Muscle layer of colon (tissue), 2 donors: ENCODE data around the gene ITFG1.

Experiments
- H3K27ac ChIP-seq: one replicate; pipeline ENCODE4 v1.7.0; 2013; ENCODE audit warnings: low read depth, mild to moderate bottlenecking, low read length, moderate library complexity
- H3K27me3 ChIP-seq, 2 donors: one replicate each; pipeline ENCODE4 v1.7.0; 2013; ENCODE audit warnings: low read length in 2 of 2, mild to moderate bottlenecking in 2 of 2; ENCODE audit not compliant: insufficient read depth in 2 of 2, control insufficient read depth in 1 of 2
- H3K36me3 ChIP-seq: one replicate; pipeline ENCODE4 v1.7.0; 2013; ENCODE audit warnings: mild to moderate bottlenecking, low read length; ENCODE audit not compliant: insufficient read depth
- H3K4me1 ChIP-seq: one replicate; pipeline ENCODE4 v1.7.0; 2013; ENCODE audit warnings: mild to moderate bottlenecking, low read length; ENCODE audit not compliant: insufficient read depth
- H3K4me3 ChIP-seq, 2 donors: one replicate each; pipeline ENCODE4 v1.7.0; 2013; ENCODE audit warnings: low read length in 2 of 2, low read depth in 1 of 2, mild to moderate bottlenecking in 1 of 2, moderate library complexity in 1 of 2
- H3K9ac ChIP-seq: one replicate; pipeline ENCODE4 v1.7.0; 2013; ENCODE audit warnings: low read length
- H3K9me3 ChIP-seq: one replicate; pipeline ENCODE4 v1.7.0; 2013; ENCODE audit warnings: mild to moderate bottlenecking, low read length
- donor health status: abdominal sarcoma.
- donor health status: Adenocarcinoma of cecum.

Gene ITFG1

DNA sequence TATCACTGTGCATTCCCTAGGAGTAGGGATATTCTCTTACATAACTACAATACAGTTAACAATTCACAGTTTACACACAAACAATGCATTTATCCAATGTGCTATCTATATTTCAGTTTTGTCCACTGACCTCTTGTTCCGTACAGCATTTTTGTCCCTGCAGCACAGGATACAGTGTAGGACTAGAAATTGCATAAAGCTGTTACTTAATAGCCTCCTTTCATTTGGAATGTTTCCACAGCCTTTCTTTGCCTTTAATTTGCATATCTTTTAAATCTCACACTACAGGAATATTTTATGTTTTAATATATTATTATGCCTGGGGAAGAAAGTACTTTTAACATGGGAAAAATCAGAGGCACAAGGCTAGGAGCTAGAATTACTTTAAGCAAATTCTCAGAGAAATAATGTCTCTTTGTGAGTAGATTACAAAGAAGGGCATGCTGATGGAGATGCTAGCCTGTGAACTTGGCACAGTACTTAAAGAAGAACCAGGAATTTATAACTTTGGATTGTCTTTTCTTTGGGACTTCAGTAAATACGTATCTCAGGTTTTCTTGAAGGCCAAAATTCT lies 144.3 kb downstream of the ITFG1 start:
- H3K9me3 ChIP-seq, result no peaks in the 10 kb centered on the region
- no peaks in the 10 kb centered on the region for H3K4me1 ChIP-seq
- no peak overlapping the region for H3K9ac ChIP-seq
- no peak overlapping the region for H3K4me3 ChIP-seq
- no peaks in the 10 kb centered on the region for H3K27me3 ChIP-seq
- H3K27ac ChIP-seq, result no peak overlapping the region
- H3K36me3 ChIP-seq, result no peaks in the 10 kb centered on the region

DNA sequence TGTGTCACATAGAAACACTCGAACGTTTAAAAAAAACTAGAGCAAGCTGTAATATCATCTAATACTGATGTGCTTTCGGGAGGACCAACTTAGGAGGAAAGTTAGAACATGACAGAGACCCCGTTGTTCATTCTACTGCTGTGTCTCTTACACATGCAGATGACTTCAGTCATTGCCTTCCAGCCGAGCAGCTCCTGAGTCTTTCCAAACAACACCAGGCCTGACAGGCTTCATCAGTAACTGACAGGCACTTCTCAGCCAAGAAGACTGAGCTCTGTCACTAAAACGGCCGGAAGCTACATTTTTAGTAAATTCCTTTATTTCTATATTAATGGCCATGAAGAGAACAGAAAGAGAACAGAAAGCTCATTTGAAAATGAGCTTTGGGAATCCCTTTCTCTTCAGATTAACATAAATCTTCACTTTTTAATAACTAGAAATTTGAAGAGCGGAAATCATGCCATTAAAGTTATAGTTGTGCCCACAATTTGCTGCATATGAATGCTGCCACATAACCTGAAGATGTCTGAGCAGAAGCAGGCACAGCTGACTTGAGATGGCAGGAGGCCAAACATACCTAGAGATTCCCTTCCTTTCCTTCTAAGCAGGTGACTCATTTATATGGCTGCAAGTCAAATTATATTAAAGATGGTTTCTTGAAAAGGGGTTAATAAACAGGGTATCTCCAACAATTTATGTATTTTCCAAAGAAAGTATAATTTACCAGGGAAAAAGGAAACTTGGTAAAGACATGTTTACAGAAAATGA lies 148.9 kb downstream of the ITFG1 start:
- Histone ChIP-seq H3K4me3 (no peak overlapping the region), H3K27me3 (no peaks in the 10 kb centered on the region), H3K27ac (no peak overlapping the region), H3K4me1 (no peaks in the 10 kb centered on the region), H3K9ac (no peak overlapping the region), H3K9me3 (no peaks in the 10 kb centered on the region), H3K36me3 (no peaks in the 10 kb centered on the region)

DNA sequence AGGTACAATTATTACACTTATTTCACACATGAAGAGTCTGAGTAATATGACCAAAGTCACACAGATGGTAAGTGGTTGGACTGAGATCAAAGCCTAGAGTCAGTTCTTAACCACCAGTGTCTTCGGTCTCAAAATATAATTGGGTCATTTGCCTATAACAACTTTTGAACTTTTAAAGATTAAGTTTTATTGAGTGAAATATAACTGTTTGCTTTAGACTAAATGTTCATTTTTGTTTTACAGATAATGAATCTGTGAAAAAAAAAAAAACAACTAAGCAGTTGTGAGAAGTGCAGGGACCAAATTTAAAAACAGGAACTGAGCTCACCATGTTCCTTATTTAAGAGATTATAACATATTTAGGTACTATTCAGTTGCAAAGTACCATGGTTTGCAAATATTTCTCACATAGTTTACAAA lies 150.1 kb downstream of the ITFG1 start:
- Histone ChIP-seq H3K27ac (no peak overlapping the region), H3K9me3 (no peaks in the 10 kb centered on the region), H3K36me3 (no peaks in the 10 kb centered on the region), H3K4me1 (no peaks in the 10 kb centered on the region), H3K9ac (no peak overlapping the region), H3K27me3 (no peaks in the 10 kb centered on the region), H3K4me3 (no peak overlapping the region)

DNA sequence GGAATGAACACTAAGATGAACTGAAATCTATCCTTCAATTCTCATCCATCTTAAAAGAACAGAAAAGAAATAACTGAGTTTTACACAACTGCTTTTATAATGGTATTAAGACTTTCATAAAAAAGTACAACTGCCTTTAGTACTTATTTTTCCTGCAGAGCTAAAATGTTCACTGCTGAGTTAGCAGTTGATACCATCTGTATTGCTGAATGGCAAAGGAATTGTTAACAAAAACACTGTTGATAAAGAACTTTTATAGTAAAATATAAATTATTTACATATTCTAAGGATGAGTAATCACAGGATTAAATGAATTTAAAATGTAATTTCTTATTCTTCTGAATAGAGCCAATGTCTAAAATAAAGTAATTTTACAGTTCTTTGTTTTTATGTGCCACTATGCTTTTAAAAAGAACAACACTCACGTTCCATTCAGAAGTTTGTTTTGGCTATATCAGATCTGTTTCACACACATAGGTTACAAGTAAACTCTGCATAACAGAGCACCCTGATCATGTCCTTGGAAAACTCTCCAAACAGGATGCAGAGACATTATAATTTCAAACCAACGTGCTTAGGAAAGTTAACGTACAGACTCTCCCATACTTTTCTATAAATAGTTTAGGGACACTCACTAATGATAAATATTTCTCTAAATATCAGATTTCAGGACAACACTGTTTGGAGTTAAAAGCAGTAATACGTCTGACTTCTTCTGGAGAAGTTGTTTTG lies 151.1 kb downstream of the ITFG1 start:
- Histone ChIP-seq H3K27me3 (no peaks in the 10 kb centered on the region), H3K4me1 (no peaks in the 10 kb centered on the region), H3K27ac (no peak overlapping the region), H3K9ac (no peak overlapping the region), H3K9me3 (no peaks in the 10 kb centered on the region), H3K36me3 (no peaks in the 10 kb centered on the region), H3K4me3 (no peak overlapping the region)

DNA sequence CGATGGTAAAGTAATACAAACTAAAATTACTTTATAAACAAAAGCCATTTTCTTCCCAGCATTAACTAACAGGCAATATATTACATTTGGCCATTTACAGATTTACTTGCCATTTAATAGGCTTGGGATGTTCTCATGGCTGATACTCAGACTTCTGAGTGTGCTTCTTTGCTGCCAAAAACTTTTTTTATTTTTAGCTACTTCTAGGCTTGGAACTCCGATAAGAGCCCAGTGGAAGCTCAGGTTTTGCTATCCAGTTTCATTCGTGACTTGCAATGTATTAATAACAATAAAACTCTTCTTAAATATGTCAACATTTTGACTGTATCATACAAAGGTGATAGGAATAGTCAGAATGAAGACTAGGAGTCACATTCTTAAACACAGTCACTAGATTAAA lies 152.3 kb downstream of the ITFG1 start:
- H3K4me1 ChIP-seq, result no peaks in the 10 kb centered on the region
- H3K9ac ChIP-seq, result no peak overlapping the region
- no peaks in the 10 kb centered on the region for H3K27me3 ChIP-seq
- H3K27ac ChIP-seq, result no peak overlapping the region
- H3K36me3 ChIP-seq, result no peaks in the 10 kb centered on the region
- H3K9me3 ChIP-seq, result no peaks in the 10 kb centered on the region
- no peak overlapping the region for H3K4me3 ChIP-seq

GRCh38 chr16:47304563-47304962 lies 156.3 kb downstream of the ITFG1 start:
- no peaks in the 10 kb centered on the region for H3K9me3 ChIP-seq
- H3K4me3 ChIP-seq, result no peak overlapping the region
- no peak overlapping the region for H3K27ac ChIP-seq
- no peaks in the 10 kb centered on the region for H3K4me1 ChIP-seq
- no peaks in the 10 kb centered on the region for H3K27me3 ChIP-seq
- H3K36me3 ChIP-seq, result no peaks in the 10 kb centered on the region
- no peak overlapping the region for H3K9ac ChIP-seq

DNA sequence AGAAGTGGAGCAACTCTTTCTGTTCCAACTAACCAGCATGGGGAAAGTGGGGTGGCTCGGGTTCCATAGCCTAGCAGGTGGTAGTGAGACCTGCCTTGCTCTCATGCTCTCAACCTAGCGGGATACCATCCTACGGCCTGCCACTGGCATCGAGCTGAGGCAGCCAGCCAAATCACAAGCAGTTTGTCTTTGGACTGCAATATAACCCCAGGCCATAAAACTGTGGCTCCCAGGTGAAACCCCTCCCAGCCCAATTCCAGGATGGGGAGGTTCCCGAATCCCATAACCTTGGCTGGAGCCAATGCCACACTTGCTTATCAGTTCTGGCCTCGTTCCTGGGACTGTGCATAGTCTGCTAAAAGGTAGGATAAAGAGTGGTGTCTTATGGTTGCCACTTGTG lies 161.3 kb downstream of the ITFG1 start:
- Histone ChIP-seq H3K27ac (no peak overlapping the region), H3K4me3 (no peak overlapping the region), H3K9me3 (no peaks in the 10 kb centered on the region), H3K4me1 (no peaks in the 10 kb centered on the region), H3K36me3 (no peaks in the 10 kb centered on the region), H3K27me3 (no peaks in the 10 kb centered on the region), H3K9ac (no peak overlapping the region)

DNA sequence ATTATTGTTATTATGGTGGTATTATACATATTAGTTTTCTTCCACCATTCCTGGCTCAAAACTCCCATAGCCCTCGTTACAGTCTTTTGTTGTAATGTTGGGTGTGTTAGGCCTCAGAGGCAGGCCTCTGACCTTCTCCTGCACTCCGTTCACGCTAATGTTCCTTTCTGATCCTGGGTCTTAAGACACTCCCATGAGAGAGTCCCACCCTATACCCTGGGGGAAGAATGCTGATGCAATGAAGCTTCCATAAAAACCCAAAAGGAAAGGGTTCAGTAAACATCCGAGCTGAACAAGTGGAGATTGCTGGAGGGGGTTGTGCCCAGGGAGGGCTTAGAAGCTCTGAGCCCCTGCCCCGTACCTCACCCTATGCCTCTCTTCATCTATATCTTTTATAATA lies 175.9 kb downstream of the ITFG1 start:
- H3K27me3 ChIP-seq, result no peaks in the 10 kb centered on the region
- no peak overlapping the region for H3K4me3 ChIP-seq
- no peaks in the 10 kb centered on the region for H3K4me1 ChIP-seq
- no peaks in the 10 kb centered on the region for H3K9me3 ChIP-seq
- H3K27ac ChIP-seq, result no peak overlapping the region
- H3K9ac ChIP-seq, result no peak overlapping the region
- H3K36me3 ChIP-seq, result no peaks in the 10 kb centered on the region

GRCh38 chr16:47278306-47278970 lies 182.4 kb downstream of the ITFG1 start:
- Histone ChIP-seq H3K4me1 (no peaks in the 10 kb centered on the region), H3K4me3 (no peak overlapping the region), H3K9ac (no peak overlapping the region), H3K27me3 (no peaks in the 10 kb centered on the region), H3K9me3 (no peaks in the 10 kb centered on the region), H3K27ac (no peak overlapping the region), H3K36me3 (no peaks in the 10 kb centered on the region)

DNA sequence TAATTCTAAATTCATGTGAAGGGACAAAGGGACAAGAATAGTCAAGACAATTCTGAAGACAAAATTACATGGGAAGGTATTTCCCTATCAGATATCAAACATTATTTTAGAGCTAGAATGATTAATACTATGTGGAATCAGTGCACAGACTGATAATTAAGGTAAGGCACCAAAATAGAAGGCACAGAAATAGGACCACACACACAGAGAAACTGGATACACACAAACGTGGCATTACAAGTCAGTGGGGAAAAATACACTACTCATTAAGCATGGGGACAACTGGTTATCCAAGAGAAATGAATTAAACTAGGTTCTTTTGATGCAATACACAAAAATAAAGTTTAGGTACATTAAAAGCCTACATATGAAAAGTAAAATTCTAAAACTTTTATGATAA lies 184.3 kb downstream of the ITFG1 start:
- Histone ChIP-seq H3K9ac (no peak overlapping the region), H3K36me3 (no peaks in the 10 kb centered on the region), H3K9me3 (no peaks in the 10 kb centered on the region), H3K27ac (no peak overlapping the region), H3K4me3 (no peak overlapping the region), H3K27me3 (no peaks in the 10 kb centered on the region), H3K4me1 (no peaks in the 10 kb centered on the region)

DNA sequence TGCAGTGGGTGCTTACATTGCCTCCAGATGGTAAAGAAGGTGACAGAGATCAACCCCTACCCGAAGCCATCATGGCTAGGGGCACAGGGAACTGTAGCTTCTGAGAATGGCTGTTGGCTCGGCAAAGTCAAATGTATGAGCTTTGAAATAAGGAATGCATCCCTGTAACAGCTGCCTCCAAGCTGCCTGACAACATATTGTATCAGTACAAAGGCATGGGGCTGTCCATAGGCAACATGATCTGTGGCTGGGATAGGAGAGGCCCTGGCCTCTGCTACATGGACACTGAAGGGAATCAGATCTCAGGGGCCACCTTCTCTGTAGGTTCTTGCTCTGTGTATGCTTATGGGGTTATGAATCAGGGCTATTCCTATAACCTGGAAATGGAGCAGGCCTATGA lies 197.9 kb downstream of the ITFG1 start:
- Histone ChIP-seq H3K4me3 (no peak overlapping the region), H3K9ac (no peak overlapping the region), H3K27me3 (no peaks in the 10 kb centered on the region), H3K36me3 (peaks cover 10% of the 10 kb centered on the region), H3K9me3 (no peaks in the 10 kb centered on the region), H3K27ac (no peak overlapping the region), H3K4me1 (peaks cover 3% of the 10 kb centered on the region)
